Measurements from ENCODE around the gene NPAT. TPM values are rescaled to one million over a fixed set of nuclear protein-coding genes. Genes with fewer than 3 reads are reported as not detected.

The NPAT gene
- total and polyA plus RNA-seq, 9 of the 15 experiments (the other 6 are each of a cell fraction or from before 2014, with no cell fraction given): 8.8 to 30.0 (median 22.1) TPM

DNA sequence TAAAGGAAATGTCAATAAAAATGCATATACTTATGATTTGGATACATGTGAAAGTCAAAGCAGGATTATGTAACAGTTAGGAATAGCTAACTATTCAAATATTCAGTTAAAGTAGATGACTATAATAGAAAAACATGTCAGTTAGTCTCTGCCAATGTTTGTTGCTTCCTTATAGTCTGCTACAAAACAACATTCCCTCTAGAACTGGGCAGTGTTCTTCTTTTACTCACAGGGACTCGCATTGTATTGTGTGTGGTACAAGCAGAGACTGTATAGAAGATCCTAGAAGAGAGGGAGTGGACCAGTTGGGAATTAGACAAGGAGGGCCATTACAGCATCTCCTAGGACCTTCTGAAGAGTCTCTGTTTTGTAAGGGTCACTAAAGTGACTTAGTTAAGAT is 90.4 kb downstream of the NPAT start (continued):
- TF ChIP-seq CREB3 (tag; conservative IDR thresholded peaks at IDR 0.05; ENCODE audit: low read depth) (no peak), PTTG1 (tag; IDR thresholded peaks at IDR 0.05; ENCODE audit: low read depth) (no peak), SRF (CRISPR knock-in tag; IDR thresholded peaks at IDR 0.05) (no peak)
- TF ChIP-seq, protein P1, sequence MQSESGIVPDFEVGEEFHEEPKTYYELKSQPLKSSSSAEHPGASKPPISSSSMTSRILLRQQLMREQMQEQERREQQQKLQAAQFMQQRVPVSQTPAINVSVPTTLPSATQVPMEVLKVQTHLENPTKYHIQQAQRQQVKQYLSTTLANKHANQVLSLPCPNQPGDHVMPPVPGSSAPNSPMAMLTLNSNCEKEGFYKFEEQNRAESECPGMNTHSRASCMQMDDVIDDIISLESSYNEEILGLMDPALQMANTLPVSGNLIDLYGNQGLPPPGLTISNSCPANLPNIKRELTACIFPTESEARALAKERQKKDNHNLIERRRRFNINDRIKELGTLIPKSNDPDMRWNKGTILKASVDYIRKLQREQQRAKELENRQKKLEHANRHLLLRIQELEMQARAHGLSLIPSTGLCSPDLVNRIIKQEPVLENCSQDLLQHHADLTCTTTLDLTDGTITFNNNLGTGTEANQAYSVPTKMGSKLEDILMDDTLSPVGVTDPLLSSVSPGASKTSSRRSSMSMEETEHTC (IDR thresholded peaks at IDR 0.05): no peak

DNA sequence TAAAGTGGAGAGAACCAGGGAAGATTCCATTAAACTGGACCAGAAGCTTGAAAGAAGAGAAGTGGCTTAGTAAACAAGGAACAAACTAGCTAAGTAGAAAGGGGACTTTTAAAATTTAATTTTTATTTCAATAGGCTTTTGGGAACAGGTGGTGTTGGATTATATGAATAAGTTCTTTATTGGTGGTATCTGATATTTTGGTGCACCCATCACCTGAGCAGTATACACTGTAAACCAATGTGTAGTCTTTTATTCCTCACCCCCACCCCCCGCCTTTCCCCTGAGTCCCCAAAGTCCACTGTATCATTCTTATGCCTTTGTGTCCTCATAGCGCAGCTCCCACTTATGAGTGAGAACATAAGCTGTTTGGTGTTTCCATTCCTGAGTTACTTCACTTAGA is 93.7 kb downstream of the NPAT start:
- H3K9me1 ChIP-seq (ENCODE audit: control insufficient read depth, insufficient read depth, low read length): no peaks in the 10 kb centered on the region
- H3K79me2 ChIP-seq (ENCODE audit: control insufficient read depth, insufficient read depth, low read length): peaks cover 41% of the 10 kb centered on the region
- POLR2A ChIA-PET: no interaction called here
- no peaks in the 10 kb centered on the region for H3K9me3 ChIP-seq (replicated peaks; ENCODE audit: control insufficient read depth, insufficient read depth, low read depth, low read length)
- ATAC-seq (no peak), FAIRE-seq (no peak), DNase-seq (ENCODE audit: extremely low read depth in 1 of 4, low spot score in 3 of 4) (no peak)
- no TSS peak for BruUV-seq (replicated peaks)
- no peak overlapping the region for H3K4me3 ChIP-seq
- H3K4me1 ChIP-seq (replicated peaks in 1 of 2; ENCODE audit: control insufficient read depth in 2 of 2, insufficient read depth in 2 of 2, low read length in 2 of 2): peaks cover 12 to 15% of the 10 kb centered on the region in 2 experiments; a peak in 4 of 5 replicates
- no peak overlapping the region for H3K27ac ChIP-seq (ENCODE audit: extremely low read depth, low read depth, low read length)
- no peaks in the 10 kb centered on the region for H3K27me3 ChIP-seq (ENCODE audit: control insufficient read depth in 2 of 2, insufficient read depth in 2 of 2, low read length in 2 of 2)
- H3K36me3 ChIP-seq (ENCODE audit: control insufficient read depth, insufficient read depth, low read length): peaks cover 38% of the 10 kb centered on the region
- H2AFZ ChIP-seq (ENCODE audit: low read depth, low read length): no peak overlapping the region
- H3K4me2 ChIP-seq (ENCODE audit: insufficient read depth, low read length): no peak overlapping the region
- intact Hi-C loops (cut with micrococcal nuclease) (loop anchor here (10.0 kb wide), 1 partner anchor 366 kb away; the partner anchor contains the start of gene POGLUT3), in situ Hi-C loops (cut with MboI) (no loop called here)
- H4K20me1 ChIP-seq (replicated peaks; ENCODE audit: control insufficient read depth, insufficient read depth, low read length): no peaks in the 10 kb centered on the region; the same call in 1 of the 2 replicates
- H3K9ac ChIP-seq (ENCODE audit: insufficient read depth in 1 of 2, low read depth in 2 of 2, low read length in 2 of 2): no peak overlapping the region
- CTCF ChIA-PET (ENCODE audit: low intra/inter-chr PET ratio): no interaction called here
- WGBS (ENCODE audit: insufficient coverage, low coverage, missing lambda C conversion rate): 79% methylated on average over 2 of the region's 2 CpGs
- no peak for TF ChIP-seq ZNF324 (CRISPR knock-in tag; IDR thresholded peaks at IDR 0.05)
- TF ChIP-seq, protein P2, sequence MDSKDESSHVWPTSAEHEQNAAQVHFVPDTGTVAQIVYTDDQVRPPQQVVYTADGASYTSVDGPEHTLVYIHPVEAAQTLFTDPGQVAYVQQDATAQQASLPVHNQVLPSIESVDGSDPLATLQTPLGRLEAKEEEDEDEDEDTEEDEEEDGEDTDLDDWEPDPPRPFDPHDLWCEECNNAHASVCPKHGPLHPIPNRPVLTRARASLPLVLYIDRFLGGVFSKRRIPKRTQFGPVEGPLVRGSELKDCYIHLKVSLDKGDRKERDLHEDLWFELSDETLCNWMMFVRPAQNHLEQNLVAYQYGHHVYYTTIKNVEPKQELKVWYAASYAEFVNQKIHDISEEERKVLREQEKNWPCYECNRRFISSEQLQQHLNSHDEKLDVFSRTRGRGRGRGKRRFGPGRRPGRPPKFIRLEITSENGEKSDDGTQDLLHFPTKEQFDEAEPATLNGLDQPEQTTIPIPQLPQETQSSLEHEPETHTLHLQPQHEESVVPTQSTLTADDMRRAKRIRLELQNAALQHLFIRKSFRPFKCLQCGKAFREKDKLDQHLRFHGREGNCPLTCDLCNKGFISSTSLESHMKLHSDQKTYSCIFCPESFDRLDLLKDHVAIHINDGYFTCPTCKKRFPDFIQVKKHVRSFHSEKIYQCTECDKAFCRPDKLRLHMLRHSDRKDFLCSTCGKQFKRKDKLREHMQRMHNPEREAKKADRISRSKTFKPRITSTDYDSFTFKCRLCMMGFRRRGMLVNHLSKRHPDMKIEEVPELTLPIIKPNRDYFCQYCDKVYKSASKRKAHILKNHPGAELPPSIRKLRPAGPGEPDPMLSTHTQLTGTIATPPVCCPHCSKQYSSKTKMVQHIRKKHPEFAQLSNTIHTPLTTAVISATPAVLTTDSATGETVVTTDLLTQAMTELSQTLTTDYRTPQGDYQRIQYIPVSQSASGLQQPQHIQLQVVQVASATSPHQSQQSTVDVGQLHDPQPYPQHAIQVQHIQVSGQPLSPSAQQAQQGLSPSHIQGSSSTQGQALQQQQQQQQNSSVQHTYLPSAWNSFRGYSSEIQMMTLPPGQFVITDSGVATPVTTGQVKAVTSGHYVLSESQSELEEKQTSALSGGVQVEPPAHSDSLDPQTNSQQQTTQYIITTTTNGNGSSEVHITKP (IDR thresholded peaks at IDR 0.05; ENCODE audit: partially characterized antibody): peak; percentile 87

All from K562 (cell line).